GM21717 (cell line): ENCODE data around the gene TRIM26.

Experiments used
- ATAC-seq: cut with Tn5 transposase; IDR thresholded peaks from one replicate; pipeline ENCODE4 v1.9.1; 2021; ENCODE audit warnings: mild to moderate bottlenecking, moderate library complexity; ENCODE audit not compliant: unreplicated experiment

Gene TRIM26

DNA sequence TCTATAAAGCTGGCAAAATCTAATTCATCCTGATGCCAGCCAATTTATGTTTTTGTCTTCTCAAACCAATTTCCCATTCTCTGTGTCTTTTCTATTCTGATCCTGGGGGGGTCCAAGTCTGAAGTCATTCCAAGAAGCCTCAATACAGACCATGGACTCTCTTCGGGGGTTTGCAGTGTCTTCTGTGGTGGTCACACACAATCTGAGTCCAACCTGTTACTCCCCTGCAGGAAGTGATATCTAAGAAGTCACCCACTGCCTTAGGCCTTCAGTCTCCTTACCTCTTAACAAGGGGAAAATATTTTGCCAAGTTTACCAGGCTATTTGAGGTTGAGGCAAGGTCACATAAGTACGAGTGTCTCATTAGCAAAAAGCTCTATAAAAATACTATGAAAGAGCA, 1.9 kb downstream of the TRIM26 start:
- ATAC-seq, result no peak

- ATAC-seq, result no peak
Measured at GRCh38 chr6:30207619-30208295, 5.4 kb downstream of the TRIM26 start.

DNA sequence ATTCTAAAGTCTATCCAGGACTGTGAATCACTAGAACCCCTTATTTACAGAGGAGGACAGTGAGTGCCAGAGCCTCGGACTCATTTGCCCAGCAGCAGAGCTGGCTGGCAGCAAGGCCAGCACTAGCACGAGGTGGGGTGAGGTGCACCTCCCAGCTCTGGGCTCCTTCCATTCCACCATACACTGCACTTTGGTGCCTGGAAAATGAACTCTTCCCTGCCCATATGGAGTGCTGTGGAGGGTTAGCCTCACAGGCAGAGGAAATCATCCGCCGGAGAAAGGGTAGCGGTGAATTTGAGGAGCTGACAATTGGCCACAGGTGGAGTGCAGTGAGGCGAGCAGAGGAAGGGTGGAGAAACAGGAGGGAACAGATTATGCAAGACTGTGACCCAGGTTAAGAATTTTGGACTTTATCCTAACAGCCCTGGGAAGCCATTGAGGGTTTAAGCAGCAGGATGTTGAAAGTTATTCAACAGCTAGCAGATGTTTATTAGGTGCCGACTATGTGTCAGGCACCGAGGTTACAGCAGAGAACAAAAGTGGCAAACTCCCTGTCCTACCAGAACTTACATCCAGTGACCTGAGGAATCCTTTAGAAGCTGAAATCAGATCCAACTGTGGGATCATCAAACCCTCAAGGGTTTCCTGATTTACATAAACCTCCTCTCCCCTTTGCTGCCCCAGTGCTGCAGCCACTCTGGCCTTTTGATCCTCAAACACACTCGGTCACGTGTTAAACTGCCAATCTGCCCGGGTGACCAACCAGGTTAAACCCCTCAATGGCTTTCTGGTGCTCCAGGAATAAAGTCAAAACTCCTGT, 6.2 kb downstream of the TRIM26 start:
- ATAC-seq, result no peak

DNA sequence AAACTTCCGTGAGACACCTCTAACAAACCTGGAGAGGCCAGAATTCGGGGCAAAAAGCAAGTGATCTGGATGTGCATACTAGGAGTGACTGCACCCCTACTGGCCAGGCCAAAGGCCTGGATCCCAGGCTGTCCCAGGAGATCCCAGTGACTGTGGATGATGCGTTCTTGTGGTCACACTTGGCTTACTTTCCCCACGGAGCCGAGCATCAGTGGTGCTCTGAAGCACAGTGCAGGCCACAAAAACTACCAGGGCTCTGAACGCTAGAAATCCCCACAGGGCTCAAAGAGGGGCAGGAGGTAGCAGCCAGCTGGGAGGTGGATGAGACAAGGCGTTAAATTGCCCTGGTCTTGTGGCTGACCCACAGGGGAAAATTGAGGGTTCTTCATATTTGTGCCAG, 7.1 kb downstream of the TRIM26 start:
- no peak for ATAC-seq

- no peak for ATAC-seq
Measured at GRCh38 chr6:30204116-30204515, 9.1 kb downstream of the TRIM26 start.

DNA sequence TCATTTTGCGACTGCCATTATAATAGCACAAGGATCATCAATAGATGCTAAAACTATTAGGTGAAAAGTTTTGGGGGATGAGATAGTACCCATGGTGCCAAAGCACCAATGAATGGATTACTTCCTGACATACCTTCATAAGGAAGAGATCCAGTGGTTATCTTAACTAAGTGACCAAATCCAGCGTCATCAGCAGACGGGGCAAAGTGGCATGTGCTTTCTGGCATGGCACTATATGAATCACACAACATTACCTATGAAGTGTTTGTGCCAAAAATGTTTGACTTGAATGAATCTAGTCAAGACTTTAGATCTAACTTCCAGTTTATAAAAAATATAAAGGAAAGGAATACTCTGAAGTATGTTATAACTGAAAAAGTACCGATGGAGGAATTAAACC, 10.8 kb downstream of the TRIM26 start:
- no peak for ATAC-seq

DNA sequence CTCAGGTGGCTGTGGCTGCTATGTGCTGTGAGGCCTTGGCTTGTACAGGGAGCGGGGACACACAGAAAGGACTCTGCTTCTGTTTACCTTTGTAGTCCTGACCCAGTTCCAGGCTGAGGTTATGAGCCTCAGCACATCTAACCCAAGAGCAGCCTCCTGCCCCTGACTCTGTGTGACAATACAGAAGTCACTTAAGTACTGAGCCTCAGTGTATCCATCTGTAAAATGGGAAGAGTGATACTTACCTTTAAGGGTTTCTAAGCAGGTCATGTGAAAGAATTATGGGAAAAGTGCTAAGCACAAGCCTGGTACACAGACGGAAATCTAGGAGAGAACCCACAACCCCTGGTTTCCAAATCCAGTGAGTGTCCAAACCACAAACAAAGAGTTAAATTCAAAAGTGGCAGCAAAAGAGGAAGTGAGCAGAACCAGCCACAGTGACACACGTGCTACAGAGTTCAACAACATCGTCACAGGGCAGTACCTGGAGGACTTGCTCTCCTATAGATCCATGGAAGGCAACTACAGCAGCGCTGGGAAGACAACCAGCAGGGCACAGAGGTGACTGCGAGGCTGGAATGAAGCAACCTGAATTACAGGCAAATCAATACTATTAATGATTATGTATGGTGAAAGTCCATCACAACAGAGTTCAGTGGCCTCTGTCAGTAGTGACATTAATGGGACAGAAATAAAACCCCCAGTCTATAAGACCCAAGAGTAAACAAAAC, 12.5 kb downstream of the TRIM26 start:
- no peak for ATAC-seq

- no peak for ATAC-seq
Measured at GRCh38 chr6:30198166-30199084, 14.8 kb downstream of the TRIM26 start.

GRCh38 chr6:30196376-30196775, 16.8 kb downstream of the TRIM26 start:
- no peak for ATAC-seq

DNA sequence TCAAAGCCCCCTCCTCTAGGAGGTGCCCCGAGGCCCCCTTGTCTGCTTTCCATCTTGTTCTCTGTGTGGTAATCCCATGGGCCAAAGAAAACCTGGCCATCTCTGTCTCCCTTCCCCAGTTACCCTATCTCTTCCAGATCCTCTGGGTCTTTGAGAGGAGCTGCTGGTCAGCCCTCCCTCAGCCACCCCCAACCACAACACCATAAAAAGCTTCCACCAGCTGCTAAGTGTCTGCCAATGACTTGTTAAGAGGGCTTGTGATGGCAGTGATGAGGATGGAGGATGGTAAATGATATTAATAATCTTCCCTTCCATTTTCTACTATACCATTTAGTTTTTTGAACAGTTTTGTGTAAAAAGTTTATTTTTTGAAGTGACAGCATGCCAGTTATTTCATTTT, 17.3 kb downstream of the TRIM26 start:
- ATAC-seq, result no peak

DNA sequence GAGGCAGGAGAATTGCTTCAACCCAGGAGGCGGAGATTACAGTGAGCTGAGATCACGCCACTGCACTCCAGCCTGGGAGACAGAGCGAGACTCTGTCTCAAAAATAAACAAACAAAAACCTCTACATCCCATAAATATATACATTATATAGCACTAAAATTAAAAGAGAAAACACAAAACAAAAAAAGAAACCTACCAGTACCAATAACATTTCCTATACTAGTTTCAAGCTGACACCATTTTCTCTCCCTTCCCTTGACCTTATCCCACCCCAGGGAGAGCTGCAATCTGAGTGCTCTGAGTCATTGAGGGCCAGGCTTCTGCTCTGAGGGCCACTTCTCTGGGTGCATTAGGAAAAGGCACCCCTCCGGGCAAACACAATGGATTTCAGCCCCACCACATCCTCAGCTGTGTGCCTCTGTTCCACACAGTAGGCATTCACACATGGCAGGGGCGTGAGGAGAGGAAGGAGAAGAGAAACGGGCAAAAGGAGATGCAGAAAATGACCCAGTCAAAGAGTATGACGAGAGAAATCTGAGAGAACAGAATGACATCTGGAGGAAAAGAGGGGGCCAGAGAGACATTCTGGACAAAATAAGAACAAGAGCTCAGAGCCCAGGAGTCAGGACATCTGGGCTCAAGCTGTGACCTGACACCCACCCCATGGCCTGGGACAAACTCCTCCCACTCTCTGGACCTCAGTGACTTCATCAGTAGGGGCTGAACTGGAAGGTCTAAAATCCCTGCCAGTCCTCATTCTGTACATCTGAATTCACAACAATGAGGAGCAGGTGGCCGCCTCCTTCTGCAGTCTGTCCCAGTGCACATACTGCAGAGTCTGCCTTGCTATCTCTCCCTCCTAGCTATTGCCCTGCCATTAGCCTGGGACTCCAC, 18.2 kb downstream of the TRIM26 start:
- no peak for ATAC-seq

GRCh38 chr6:30192076-30192475, 21.1 kb downstream of the TRIM26 start:
- no peak for ATAC-seq

DNA sequence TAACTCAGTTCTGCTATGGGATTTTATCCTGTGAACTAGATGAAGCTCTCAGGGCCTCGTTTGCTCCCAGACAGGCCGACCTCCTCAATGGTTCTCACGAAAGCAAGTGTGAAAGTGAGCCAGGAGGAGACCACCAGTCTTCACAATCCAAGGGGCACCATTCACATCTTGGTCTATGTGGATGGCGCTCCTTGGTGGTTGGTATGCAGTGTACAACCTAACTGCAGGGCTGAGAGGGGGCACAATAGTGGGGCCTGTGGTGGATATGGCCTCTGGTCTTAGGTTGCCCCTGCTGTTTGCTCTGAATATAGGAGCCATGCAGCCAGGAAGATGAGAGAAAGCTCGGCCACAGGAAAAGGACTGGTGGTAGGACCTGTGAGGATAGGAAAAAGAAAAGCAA, 24.7 kb downstream of the TRIM26 start:
- ATAC-seq, result no peak

DNA sequence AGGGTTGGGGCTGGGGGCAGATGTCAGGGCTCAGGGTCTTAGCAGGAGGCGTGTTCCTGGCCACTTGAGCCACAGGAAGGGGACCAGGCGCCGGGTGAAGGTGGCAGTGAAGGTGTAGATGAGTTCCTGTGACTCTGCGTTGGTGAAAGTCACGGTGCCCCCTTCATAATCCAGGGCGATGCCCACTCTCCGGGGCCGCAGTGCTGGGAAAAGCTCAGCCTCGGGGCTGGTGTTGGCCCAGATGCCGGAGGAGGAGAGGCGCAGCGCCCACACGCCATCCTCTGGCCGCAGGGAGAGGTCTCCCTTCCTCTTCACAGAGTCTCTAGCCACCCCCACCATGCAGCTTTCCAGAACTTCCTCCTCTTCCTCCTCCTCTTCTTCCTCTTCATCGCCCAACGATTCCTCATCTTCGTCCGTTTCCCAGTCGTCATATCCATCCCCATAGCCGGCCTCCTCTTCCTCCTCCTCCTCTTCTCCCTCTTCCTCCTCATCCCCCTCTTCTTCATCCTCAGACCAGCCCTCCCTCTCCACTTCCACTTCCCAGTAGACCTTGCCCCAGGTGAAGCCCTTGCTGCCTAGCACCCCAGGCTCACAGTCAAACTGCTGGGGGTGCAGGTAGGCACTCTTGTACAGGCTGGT, 27.2 kb downstream of the TRIM26 start:
- no peak for ATAC-seq

GRCh38 chr6:30184417-30185031, 28.7 kb downstream of the TRIM26 start:
- no peak for ATAC-seq

GRCh38 chr6:30180145-30180544, 33.1 kb downstream of the TRIM26 start:
- ATAC-seq, result no peak

GRCh38 chr6:30178837-30179236, 34.4 kb downstream of the TRIM26 start:
- ATAC-seq, result no peak

GRCh38 chr6:30175765-30176164, 37.4 kb downstream of the TRIM26 start:
- ATAC-seq, result no peak

DNA sequence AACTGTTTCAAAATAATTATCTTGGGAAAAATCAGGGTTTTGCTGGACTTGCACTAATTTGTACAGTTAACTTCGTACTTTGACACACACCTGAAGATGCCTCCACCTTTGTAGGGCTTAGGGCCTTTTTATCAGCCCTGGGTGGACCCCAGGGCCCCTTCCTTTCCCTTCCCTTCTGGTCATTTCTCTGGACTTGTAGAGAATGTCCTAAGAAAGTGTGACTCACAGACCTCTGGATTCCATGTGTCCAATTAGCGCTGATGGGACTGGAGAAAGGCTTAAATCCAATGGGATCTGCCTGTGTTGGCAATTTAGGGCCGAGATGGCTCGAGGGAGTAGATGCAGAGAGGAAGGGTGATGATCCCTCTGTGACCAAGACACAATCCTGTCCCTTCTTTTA, 40.5 kb downstream of the TRIM26 start:
- ATAC-seq, result no peak
